Urinary bladder (tissue), 4 donors: ENCODE results near the gene MYL2. TPM values are rescaled to one million over a fixed set of nuclear protein-coding genes. Genes with fewer than 3 reads are reported as not detected.

ENCODE experiments used
- DNase-seq: peaks from one replicate; pipeline ENCODE4 v3.0.0-alpha.2; 2015; ENCODE audit errors: extremely low spot score
- H3K27ac ChIP-seq: one replicate; pipeline ENCODE4 v1.5.1; 2013; ENCODE audit warnings: low read depth, mild to moderate bottlenecking, moderate library complexity
- H3K36me3 ChIP-seq: one replicate; pipeline ENCODE4 v1.6.1; 2013; ENCODE audit warnings: mild to moderate bottlenecking, moderate library complexity; ENCODE audit not compliant: insufficient read depth
- H3K4me1 ChIP-seq: one replicate; pipeline ENCODE4 v1.6.1; 2013; ENCODE audit warnings: mild to moderate bottlenecking, moderate library complexity; ENCODE audit not compliant: insufficient read depth
- H3K4me3 ChIP-seq: one replicate; pipeline ENCODE4 v1.5.1; 2013; ENCODE audit warnings: low read depth, low read length
- WGBS: extraction: QIAGEN DNeasy Blood & Tissue Kit; methylation state at CpG from one replicate; pipeline ENCODE4 v1.1.7; 2013; 5-methylcytosine and 5-hydroxymethylcytosine counted together
- polyA plus RNA-seq: library from polyadenylated mRNA; stranded (reverse); fragments of 200-250 nt; gene quantifications from one replicate; pipeline ENCODE4 v1.2.3, GENCODE V29; 2013
- total RNA-seq: library from RNA; depleted of rRNA; stranded (reverse); fragments of >200 nt; gene quantifications from one replicate; pipeline ENCODE4 v1.2.3, GENCODE V29; 2014
- donor health status: healthy with polysubstance abuse.
- donor health status: healthy.

MYL2 gene
- total and polyA plus RNA-seq, 2 donors: 9.5 TPM; not detected in 1

DNA sequence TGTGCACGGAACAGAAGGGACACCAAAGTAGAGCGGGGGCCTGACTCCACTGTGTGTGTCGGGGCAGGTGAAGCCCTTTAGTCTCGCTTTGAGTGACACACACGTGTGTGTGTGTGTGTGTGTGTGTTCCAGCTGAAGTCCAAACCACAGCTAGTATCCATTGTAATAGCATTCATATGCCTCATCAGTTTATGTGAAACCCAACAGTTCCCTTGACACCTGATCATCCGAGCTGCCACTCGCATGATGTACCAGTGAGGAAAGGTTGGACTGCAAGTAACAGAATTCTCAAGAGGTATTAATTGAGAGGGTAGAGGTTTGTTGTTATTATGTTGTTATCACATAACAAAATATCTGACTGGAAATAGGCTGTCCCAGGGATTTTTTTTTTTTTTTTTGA, 57.2 kb downstream of the MYL2 start:
- no peak overlapping the region for H3K4me3 ChIP-seq
- no peak for DNase-seq
- 83% methylated on average over 7 of the region's 7 CpGs for WGBS

DNA sequence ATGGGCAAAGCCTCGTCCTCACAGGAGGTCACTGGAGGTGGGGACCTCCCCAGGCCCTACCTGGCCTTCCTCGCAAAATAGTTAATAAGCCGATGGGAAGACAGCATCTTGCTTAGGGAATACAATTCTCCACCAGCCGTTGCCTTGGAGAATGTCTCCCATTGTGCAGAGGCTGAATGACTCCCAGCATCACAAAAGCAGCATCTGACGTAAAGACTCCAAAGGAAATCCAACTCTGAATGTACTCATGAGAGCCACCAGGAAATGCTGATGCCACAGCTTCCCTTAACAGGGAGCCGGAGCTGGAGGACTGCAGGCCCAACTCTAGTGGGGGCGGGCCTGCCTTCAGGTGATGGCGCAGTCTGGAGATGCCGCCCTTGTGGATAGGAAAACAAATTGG, 58.0 kb downstream of the MYL2 start:
- Histone ChIP-seq H3K36me3 (no peaks in the 10 kb centered on the region), H3K27ac (no peak overlapping the region), H3K4me1 (no peaks in the 10 kb centered on the region), H3K4me3 (no peak overlapping the region)
- no peak for DNase-seq
- WGBS: 88% methylated on average over 9 of the region's 9 CpGs

More for the DNA sequence above, 57.2 kb downstream of the MYL2 start:
- Histone ChIP-seq H3K4me1 (no peaks in the 10 kb centered on the region), H3K36me3 (no peaks in the 10 kb centered on the region), H3K27ac (no peak overlapping the region)

GRCh38 chr12:110861729-110862128, 58.6 kb downstream of the MYL2 start:
- DNase-seq: no peak
- Histone ChIP-seq H3K36me3 (no peaks in the 10 kb centered on the region), H3K4me1 (no peaks in the 10 kb centered on the region), H3K4me3 (no peak overlapping the region), H3K27ac (no peak overlapping the region)
- WGBS: 78% methylated on average over 7 of the region's 7 CpGs

Other genes with a start within 250 kb of the MYL2 start
- gene HVCN1, start 231.5 kb downstream of the MYL2 start, total RNA-seq: 9.9 TPM
- gene HVCN1, start 231.5 kb downstream of the MYL2 start, polyA plus RNA-seq: 9.7 TPM
- gene PPP1CC, start 177.7 kb downstream of the MYL2 start, total RNA-seq: 203 TPM
- gene PPP1CC, start 177.7 kb downstream of the MYL2 start, polyA plus RNA-seq: 110 TPM
- gene CCDC63, start 73.6 kb downstream of the MYL2 start, total RNA-seq: not detected
- not detected for gene CCDC63, start 73.6 kb downstream of the MYL2 start, polyA plus RNA-seq
- 1.9 TPM for gene CUX2, start 113.6 kb upstream of the MYL2 start, total RNA-seq
- gene CUX2, start 113.6 kb upstream of the MYL2 start, polyA plus RNA-seq: 0.13 TPM